K562 (cell line): ENCODE measurements around the gene ZNF569.

Experiments used
- CTCF ChIP-seq, 3 experiments: IDR thresholded peaks in 2 of 3; conservative IDR thresholded peaks in 1 of 3; 2 replicates each; pipeline ENCODE4 v1.5.1; 2011 to 2012; ENCODE audit warnings: low read length in 3 of 3, mild to moderate bottlenecking in 3 of 3, control low read depth in 2 of 3, improper control_type of control experiment in 1 of 3, inconsistent platforms in 1 of 3, low read depth in 1 of 3, mixed read lengths in 1 of 3, moderate library complexity in 1 of 3; ENCODE audit not compliant: insufficient read depth in 2 of 3
- SMAD4 ChIP-seq: fragments of 250-450 bp; sonication (Bioruptor Pico); conservative IDR thresholded peaks from 2 replicates; pipeline ENCODE4 v1.8.0; 2021; ENCODE audit warnings: inconsistent platforms, mild to moderate bottlenecking, moderate library complexity
- ZNF354B ChIP-seq: fragments of 250-450 bp; sonication (Bioruptor Pico); IDR thresholded peaks from 2 replicates; pipeline ENCODE4 v1.4.0; 2020

DNA sequence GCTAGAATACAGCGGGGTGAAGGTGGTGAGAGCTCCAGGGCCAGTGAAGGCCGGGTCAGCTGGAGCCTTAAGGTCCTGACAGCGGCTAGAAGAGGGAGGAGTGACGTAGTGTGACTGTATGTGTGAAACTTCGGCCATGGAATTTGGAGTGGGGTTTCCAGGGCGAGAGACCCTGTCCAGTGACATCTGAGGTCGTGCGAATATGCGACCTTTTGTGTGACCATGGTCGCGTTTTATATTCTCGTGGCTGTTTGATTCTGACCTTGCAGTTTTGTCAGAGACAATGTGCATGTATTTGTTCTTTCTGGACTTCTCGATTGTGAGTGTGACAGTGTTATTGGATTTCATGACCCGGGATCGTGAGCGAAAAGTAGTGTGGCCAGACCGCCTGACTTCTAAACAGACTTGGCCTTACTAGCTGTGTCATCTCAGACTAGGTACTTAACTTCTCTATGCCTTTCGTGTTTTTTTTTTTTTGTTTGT lies 405 bp upstream of the ZNF569 start:
- no peak for TF ChIP-seq SMAD4
- TF ChIP-seq CTCF (IDR thresholded peaks at IDR 0.05 in 2 of 3, conservative IDR thresholded peaks at IDR 0.05 in 1 of 3; ENCODE audit: insufficient read depth in 2 of 3, low read depth in 1 of 3, low read length in 3 of 3): no peak
- no peak for TF ChIP-seq ZNF354B
